ENCODE data around the gene PSAP. TPM values are rescaled to one million over a fixed set of nuclear protein-coding genes. Genes with fewer than 3 reads are reported as not detected.

PSAP gene
- total RNA-seq, 1 experiment from 2014 or later = 397 TPM

- ChIA-PET CTCF (no interaction called here), POLR2A (no interaction called here)
- no peaks in the 10 kb centered on the region for H3K4me1 Mint-ChIP-seq
- DNase-seq (ENCODE audit: low spot score) (no peak), ATAC-seq (no peak)
- no peak overlapping the region for H3K27ac Mint-ChIP-seq
- no peaks in the 10 kb centered on the region; the same call in none of the 2 replicates for H3K27me3 Mint-ChIP-seq (ENCODE audit: low read depth)
- TF ChIP-seq USF2 (CRISPR knock-in tag; IDR thresholded peaks at IDR 0.05) (no peak), ZNF512 (CRISPR knock-in tag; IDR thresholded peaks at IDR 0.05; ENCODE audit: borderline replicate concordance) (no peak), JAZF1 (CRISPR knock-in tag; IDR thresholded peaks at IDR 0.05) (no peak), IRF2 (CRISPR knock-in tag; IDR thresholded peaks at IDR 0.05; ENCODE audit: borderline replicate concordance, low read depth) (no peak), NFATC4 (CRISPR knock-in tag; IDR thresholded peaks at IDR 0.05) (no peak)
- no peak overlapping the region for H3K4me3 Mint-ChIP-seq
- no peaks in the 10 kb centered on the region for H3K36me3 Mint-ChIP-seq
- H3K9me3 Mint-ChIP-seq = no peaks in the 10 kb centered on the region
These were observed 52.8 kb downstream of the PSAP start for GRCh38 chr10:71798308-71798624.

- TF ChIP-seq PREB (CRISPR knock-in tag; IDR thresholded peaks at IDR 0.05; ENCODE audit: borderline replicate concordance) (no peak), NR3C1 (CRISPR knock-in tag; conservative IDR thresholded peaks at IDR 0.05; ENCODE audit: low read depth) (no peak), USF2 (CRISPR knock-in tag; IDR thresholded peaks at IDR 0.05) (no peak), KAT7 (CRISPR knock-in tag; IDR thresholded peaks at IDR 0.05; ENCODE audit: borderline replicate concordance) (no peak), CREM (CRISPR knock-in tag; IDR thresholded peaks at IDR 0.05) (no peak), SMAD3 (CRISPR knock-in tag; IDR thresholded peaks at IDR 0.05; ENCODE audit: borderline replicate concordance) (no peak), ZNF671 (CRISPR knock-in tag; IDR thresholded peaks at IDR 0.05) (no peak), MYBL2 (CRISPR knock-in tag; IDR thresholded peaks at IDR 0.05) (no peak)
- Mint-ChIP-seq H3K27me3 (ENCODE audit: low read depth) (no peaks in the 10 kb centered on the region; the same call in none of the 2 replicates), H3K4me3 (no peak overlapping the region), H3K27ac (no peak overlapping the region), H3K36me3 (no peaks in the 10 kb centered on the region), H3K4me1 (no peaks in the 10 kb centered on the region), H3K9me3 (no peaks in the 10 kb centered on the region)
- POLR2A ChIA-PET = no interaction called here
- CTCF ChIA-PET = interaction anchor here (0.8 to 1.2 kb wide), 2 partner anchors 8 to 89 kb away, joined by 3 read pairs; no protein-coding TSS in a partner anchor
- DNase-seq (ENCODE audit: low spot score) (no peak), ATAC-seq (no peak)
These were observed 53.3 kb downstream of the PSAP start for GRCh38 chr10:71797533-71798307.

GRCh38 chr10:71796749-71797405 is 54.2 kb downstream of the PSAP start:
- CTCF ChIA-PET = interaction anchor here (0.8 to 1.2 kb wide), 2 partner anchors 9 to 88 kb away, joined by 3 read pairs; no protein-coding TSS in a partner anchor
- DNase-seq (ENCODE audit: low spot score) = peak; percentile 35
- peak; percentile 82 for TF ChIP-seq NFYB (CRISPR knock-in tag; conservative IDR thresholded peaks at IDR 0.05; ENCODE audit: low read depth)
- TF ChIP-seq ZNF425 (CRISPR knock-in tag; conservative IDR thresholded peaks at IDR 0.05) = no peak
- TF ChIP-seq AFF4 (CRISPR knock-in tag; IDR thresholded peaks at IDR 0.05; ENCODE audit: borderline replicate concordance) = no peak
- no peak for TF ChIP-seq AR (CRISPR knock-in tag; IDR thresholded peaks at IDR 0.05)

More at GRCh38 chr10:71796749-71797405, 54.2 kb downstream of the PSAP start:
- ATAC-seq = peak; percentile 79
- no peaks in the 10 kb centered on the region for H3K9me3 Mint-ChIP-seq
- H3K27me3 Mint-ChIP-seq (ENCODE audit: low read depth) = no peaks in the 10 kb centered on the region; the same call in none of the 2 replicates
- no peak overlapping the region for H3K4me3 Mint-ChIP-seq
- no peak overlapping the region for H3K27ac Mint-ChIP-seq
- no peaks in the 10 kb centered on the region for H3K4me1 Mint-ChIP-seq
- POLR2A ChIA-PET = interaction anchor here (0.6 kb wide), 1 partner anchor 489 kb away, joined by 3 read pairs; no protein-coding TSS in a partner anchor
- H3K36me3 Mint-ChIP-seq = no peaks in the 10 kb centered on the region
